GM12878 (cell line): ENCODE data around the gene PLXND1.

Experiments
- BCL3 ChIP-seq: IDR thresholded peaks from 2 replicates; pipeline ENCODE4 v1.6.1; 2011; ENCODE audit warnings: borderline replicate concordance, low read depth, mild to moderate bottlenecking, moderate library complexity, low read length; ENCODE audit not compliant: insufficient read depth, poor library complexity, severe bottlenecking
- CTCF ChIP-seq, 3 experiments: IDR thresholded peaks in 2 of 3; conservative IDR thresholded peaks in 1 of 3; 2 replicates each; pipeline ENCODE4 v1.5.1; 2011; ENCODE audit warnings: low read depth in 3 of 3, low read length in 3 of 3, mild to moderate bottlenecking in 3 of 3, control low read depth in 2 of 3, moderate library complexity in 2 of 3, inconsistent platforms in 1 of 3, mixed read lengths in 1 of 3; ENCODE audit not compliant: control insufficient read depth in 2 of 3, insufficient read depth in 1 of 3; ENCODE audit errors: extremely low read depth in 1 of 3
- EZH2 ChIP-seq: IDR thresholded peaks from 2 replicates; pipeline ENCODE4 v1.6.1; 2012; ENCODE audit warnings: low read depth, mild to moderate bottlenecking, control low read depth, inconsistent platforms, low read length, borderline replicate concordance; ENCODE audit not compliant: control insufficient read depth
- GABPA ChIP-seq: IDR thresholded peaks from 2 replicates; pipeline ENCODE4 v1.6.1; 2014; ENCODE audit warnings: antibody characterized with exemption, low read depth, mild to moderate bottlenecking, inconsistent platforms
- HDAC2 ChIP-seq: fragments of 200-600 bp; sonication (generic); IDR thresholded peaks from 2 replicates; pipeline ENCODE4 v1.6.1; 2017
- IKZF1 ChIP-seq: fragments of 450-650 bp; conservative IDR thresholded peaks from 2 replicates; pipeline ENCODE4 v1.6.1; 2017; ENCODE audit warnings: antibody characterized with exemption, mild to moderate bottlenecking
- MYC ChIP-seq: IDR thresholded peaks from 2 replicates; pipeline ENCODE4 v1.6.1; 2011; ENCODE audit warnings: mild to moderate bottlenecking, low read length, moderate library complexity, inconsistent platforms; ENCODE audit not compliant: insufficient read depth, insufficient replicate concordance, insufficient read length, severe bottlenecking
- NFYB ChIP-seq: IDR thresholded peaks from 2 replicates; pipeline ENCODE4 v1.6.1; 2011; ENCODE audit warnings: low read depth, mild to moderate bottlenecking, low read length, improper control_type of control experiment, moderate library complexity; ENCODE audit not compliant: insufficient read depth
- POLR2AphosphoS5 ChIP-seq: IDR thresholded peaks from 2 replicates; pipeline ENCODE4 v1.6.1; 2011; ENCODE audit warnings: mild to moderate bottlenecking, low read length, inconsistent platforms
- SRF ChIP-seq, 2 experiments: IDR thresholded peaks; 2 replicates each; pipeline ENCODE4 v1.6.1; 2011; ENCODE audit warnings: low read depth in 2 of 2, low read length in 2 of 2, mild to moderate bottlenecking in 1 of 2, moderate library complexity in 1 of 2
- ZNF274 ChIP-seq: IDR thresholded peaks from one replicate; pipeline ENCODE4 v1.8.0; 2011; ENCODE audit not compliant: insufficient read length, insufficient read depth
- ZZZ3 ChIP-seq: IDR thresholded peaks from 2 replicates; pipeline ENCODE4 v1.6.1; 2011; ENCODE audit warnings: low read depth; ENCODE audit not compliant: control insufficient read depth, insufficient read length
- TF ChIP-seq, protein P1 (sequence below): fragments of 450-650 bp; IDR thresholded peaks from 2 replicates; pipeline ENCODE4 v1.6.1; 2017; ENCODE audit warnings: mild to moderate bottlenecking, moderate library complexity

DNA sequence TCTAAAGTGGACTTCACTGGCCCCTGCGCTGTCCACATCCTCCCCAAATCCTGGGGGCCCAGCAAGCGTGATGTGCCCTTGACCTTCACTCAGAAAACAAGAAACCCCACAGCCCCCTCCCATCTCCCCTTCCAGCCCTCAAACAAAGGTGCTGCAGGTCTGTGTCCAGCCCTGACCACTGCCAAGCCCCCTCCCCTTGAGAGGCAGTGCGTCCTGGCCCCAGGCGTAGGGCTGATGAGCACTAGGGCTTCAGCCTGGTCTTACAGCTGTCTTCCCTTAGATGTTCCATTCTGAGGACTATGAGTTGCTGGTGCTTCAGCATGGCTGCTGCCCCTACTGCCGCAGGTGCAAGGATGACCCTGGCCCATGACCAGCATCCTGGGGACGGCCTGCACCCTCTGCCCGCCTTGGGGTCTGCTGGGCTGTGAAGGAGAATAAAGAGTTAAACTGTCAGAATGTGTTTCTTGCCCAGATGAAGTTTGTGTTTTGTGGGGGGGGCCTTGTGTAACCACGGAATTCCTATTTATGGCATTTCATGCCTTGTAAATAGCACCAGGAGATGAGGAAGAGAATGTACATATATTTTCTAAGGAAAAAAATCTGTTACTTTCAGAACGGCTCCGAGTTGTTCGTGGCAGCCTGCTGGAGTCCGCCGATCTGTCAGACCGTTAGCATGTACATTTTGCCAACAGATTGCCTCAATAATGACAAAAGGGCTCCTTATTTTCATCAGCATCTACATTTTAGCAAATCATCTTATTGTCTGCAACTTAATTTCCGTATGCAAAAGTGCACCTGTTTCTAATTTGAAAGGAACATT lies 86.4 kb downstream of the PLXND1 start:
- TF ChIP-seq ZZZ3 (no peak), CTCF (IDR thresholded peaks at IDR 0.05 in 2 of 3, conservative IDR thresholded peaks at IDR 0.05 in 1 of 3; ENCODE audit: control insufficient read depth in 2 of 3, extremely low read depth in 1 of 3, insufficient read depth in 1 of 3, low read depth in 3 of 3, low read length in 3 of 3) (no peak), SRF (IDR thresholded peaks at IDR 0.05; ENCODE audit: low read depth in 2 of 2, low read length in 2 of 2) (no peak), POLR2AphosphoS5 (no peak), ZNF274 (no peak), IKZF1 (no peak), MYC (no peak), EZH2 (no peak), BCL3 (no peak), GABPA (no peak), NFYB (no peak), HDAC2 (no peak)
- TF ChIP-seq, protein P1, sequence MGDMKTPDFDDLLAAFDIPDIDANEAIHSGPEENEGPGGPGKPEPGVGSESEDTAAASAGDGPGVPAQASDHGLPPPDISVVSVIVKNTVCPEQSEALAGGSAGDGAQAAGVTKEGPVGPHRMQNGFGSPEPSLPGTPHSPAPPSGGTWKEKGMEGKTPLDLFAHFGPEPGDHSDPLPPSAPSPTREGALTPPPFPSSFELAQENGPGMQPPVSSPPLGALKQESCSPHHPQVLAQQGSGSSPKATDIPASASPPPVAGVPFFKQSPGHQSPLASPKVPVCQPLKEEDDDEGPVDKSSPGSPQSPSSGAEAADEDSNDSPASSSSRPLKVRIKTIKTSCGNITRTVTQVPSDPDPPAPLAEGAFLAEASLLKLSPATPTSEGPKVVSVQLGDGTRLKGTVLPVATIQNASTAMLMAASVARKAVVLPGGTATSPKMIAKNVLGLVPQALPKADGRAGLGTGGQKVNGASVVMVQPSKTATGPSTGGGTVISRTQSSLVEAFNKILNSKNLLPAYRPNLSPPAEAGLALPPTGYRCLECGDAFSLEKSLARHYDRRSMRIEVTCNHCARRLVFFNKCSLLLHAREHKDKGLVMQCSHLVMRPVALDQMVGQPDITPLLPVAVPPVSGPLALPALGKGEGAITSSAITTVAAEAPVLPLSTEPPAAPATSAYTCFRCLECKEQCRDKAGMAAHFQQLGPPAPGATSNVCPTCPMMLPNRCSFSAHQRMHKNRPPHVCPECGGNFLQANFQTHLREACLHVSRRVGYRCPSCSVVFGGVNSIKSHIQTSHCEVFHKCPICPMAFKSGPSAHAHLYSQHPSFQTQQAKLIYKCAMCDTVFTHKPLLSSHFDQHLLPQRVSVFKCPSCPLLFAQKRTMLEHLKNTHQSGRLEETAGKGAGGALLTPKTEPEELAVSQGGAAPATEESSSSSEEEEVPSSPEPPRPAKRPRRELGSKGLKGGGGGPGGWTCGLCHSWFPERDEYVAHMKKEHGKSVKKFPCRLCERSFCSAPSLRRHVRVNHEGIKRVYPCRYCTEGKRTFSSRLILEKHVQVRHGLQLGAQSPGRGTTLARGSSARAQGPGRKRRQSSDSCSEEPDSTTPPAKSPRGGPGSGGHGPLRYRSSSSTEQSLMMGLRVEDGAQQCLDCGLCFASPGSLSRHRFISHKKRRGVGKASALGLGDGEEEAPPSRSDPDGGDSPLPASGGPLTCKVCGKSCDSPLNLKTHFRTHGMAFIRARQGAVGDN: no peak
